Lower lobe of right lung (tissue), 2 donors: ENCODE data around the gene GNPTG. TPM values are rescaled to one million over a fixed set of nuclear protein-coding genes. Genes with fewer than 3 reads are reported as not detected.

ENCODE experiments used
- ATAC-seq, 2 donors: fragments of 200-7000 bp; cut with Tn5 transposase; one replicate each; pipeline ENCODE4 v1.9.1; 2020 to 2022; ENCODE audit warnings: mild to moderate bottlenecking in 2 of 2, moderate library complexity in 2 of 2
- DNase-seq: peaks from one replicate; pipeline ENCODE4 v3.0.0-alpha.2; 2020
- H3K27ac ChIP-seq: fragments of 200-600 bp; one replicate; pipeline ENCODE4 v1.8.0; 2022
- H3K27me3 ChIP-seq: fragments of 200-600 bp; one replicate; pipeline ENCODE4 v1.8.0; 2022; ENCODE audit warnings: low read depth
- H3K36me3 ChIP-seq: fragments of 200-600 bp; one replicate; pipeline ENCODE4 v1.8.0; 2022; ENCODE audit warnings: mild to moderate bottlenecking
- H3K4me1 ChIP-seq: fragments of 200-600 bp; one replicate; pipeline ENCODE4 v1.8.0; 2022
- H3K4me3 ChIP-seq: fragments of 200-600 bp; one replicate; pipeline ENCODE4 v1.8.0; 2022; ENCODE audit warnings: mild to moderate bottlenecking
- H3K9me3 ChIP-seq: fragments of 200-600 bp; one replicate; pipeline ENCODE4 v1.8.0; 2022
- intact Hi-C: fragments of 100-400 bp; cut with DNase I; formaldehyde crosslinking; loops from one replicate; pipeline ENCODE4 v1.11.0; 2022
- long read RNA-seq: library from polyadenylated mRNA; unstranded; transcript quantifications from one replicate; pipeline ENCODE4 v2.0.0, GENCODE V29; 2021
- total RNA-seq: library from RNA; stranded (reverse); fragmentation: NEBNext Ultra II Directional; extraction: Animal tissue kit (Norgen Biotek cat#: 25700); gene quantifications from one replicate; pipeline ENCODE4 v1.2.1, GENCODE V29; 2021
- TF ChIP-seq, protein P1 (sequence below): fragments of 200-600 bp; IDR thresholded peaks from one replicate; pipeline ENCODE4 v1.8.0; 2022; ENCODE audit warnings: antibody characterized with exemption, mild to moderate bottlenecking
- donor health status: DM: no; HTN: yes; CAD: no; lungs with severe emphysema.

GNPTG gene
- 89.5 TPM for total RNA-seq
- long read RNA-seq, transcript GNPTG-201 (11 exons, 1,983 nt) = major isoform, 150 of 195 reads
- long read RNA-seq, partial matches to known transcripts = 25 of 195 reads
- long read RNA-seq, other reads (novel, unspliced or antisense) = 16 of 195 reads

DNA sequence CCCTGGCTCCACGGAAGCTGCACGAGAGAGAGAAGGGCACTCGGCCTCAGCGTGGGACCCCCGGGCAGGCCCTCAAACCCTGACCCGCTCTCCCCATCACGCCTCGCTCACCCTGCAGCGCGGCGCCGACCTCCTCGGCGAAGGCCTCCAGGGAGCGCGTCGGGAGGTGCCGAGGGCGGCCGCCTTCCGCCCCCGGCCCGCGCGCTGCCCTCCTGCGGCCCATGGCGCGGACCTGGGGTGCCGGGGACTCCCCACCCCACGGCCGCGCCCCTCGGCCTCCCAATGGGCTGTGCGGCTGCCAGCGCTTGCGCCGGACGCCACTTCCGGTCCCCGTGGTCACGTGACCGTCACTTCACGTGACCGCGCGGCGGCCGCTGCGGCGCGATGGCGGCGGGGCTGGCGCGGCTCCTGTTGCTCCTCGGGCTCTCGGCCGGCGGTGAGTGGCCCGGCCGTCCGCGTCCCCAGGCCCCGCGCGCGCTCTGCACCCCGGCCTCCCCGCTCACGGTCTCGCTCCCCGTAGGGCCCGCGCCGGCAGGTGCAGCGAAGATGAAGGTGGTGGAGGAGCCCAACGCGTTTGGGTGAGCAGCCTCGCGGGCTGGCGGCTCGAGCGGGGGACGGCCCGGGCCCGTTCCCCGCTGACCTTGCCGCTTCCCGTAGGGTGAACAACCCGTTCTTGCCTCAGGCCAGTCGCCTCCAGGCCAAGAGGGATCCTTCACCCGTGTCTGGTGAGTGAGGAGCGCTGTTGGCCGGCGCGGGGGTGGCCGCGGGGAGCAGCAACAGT lies at the start of gene GNPTG, which contains the start of gene TSR3:
Gene GNPTG, plus strand, starts transcription at position 350 of the 781 bp plus-strand sequence. Its CDS starts 35 bp downstream, at position 385.
Gene TSR3, minus strand, starts transcription at position 297 of the 781 bp plus-strand sequence. Its CDS starts 74 bp downstream, at position 223.
- ATAC-seq (peak; percentile 83 to 93), DNase-seq (peak; percentile 91)
- no peaks in the 10 kb centered on the region for H3K9me3 ChIP-seq
- H3K27ac ChIP-seq = peak within 1 kb of the TSS; percentile 83
- H3K27me3 ChIP-seq = no peaks in the 10 kb centered on the region
- intact Hi-C loops = no loop called here
- H3K36me3 ChIP-seq = peaks cover 30% of the 10 kb centered on the region
- H3K4me3 ChIP-seq = peak within 1 kb of the TSS; percentile 99
- peaks cover 35% of the 10 kb centered on the region for H3K4me1 ChIP-seq
- TF ChIP-seq, protein P1, sequence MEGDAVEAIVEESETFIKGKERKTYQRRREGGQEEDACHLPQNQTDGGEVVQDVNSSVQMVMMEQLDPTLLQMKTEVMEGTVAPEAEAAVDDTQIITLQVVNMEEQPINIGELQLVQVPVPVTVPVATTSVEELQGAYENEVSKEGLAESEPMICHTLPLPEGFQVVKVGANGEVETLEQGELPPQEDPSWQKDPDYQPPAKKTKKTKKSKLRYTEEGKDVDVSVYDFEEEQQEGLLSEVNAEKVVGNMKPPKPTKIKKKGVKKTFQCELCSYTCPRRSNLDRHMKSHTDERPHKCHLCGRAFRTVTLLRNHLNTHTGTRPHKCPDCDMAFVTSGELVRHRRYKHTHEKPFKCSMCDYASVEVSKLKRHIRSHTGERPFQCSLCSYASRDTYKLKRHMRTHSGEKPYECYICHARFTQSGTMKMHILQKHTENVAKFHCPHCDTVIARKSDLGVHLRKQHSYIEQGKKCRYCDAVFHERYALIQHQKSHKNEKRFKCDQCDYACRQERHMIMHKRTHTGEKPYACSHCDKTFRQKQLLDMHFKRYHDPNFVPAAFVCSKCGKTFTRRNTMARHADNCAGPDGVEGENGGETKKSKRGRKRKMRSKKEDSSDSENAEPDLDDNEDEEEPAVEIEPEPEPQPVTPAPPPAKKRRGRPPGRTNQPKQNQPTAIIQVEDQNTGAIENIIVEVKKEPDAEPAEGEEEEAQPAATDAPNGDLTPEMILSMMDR = no peak

DNA sequence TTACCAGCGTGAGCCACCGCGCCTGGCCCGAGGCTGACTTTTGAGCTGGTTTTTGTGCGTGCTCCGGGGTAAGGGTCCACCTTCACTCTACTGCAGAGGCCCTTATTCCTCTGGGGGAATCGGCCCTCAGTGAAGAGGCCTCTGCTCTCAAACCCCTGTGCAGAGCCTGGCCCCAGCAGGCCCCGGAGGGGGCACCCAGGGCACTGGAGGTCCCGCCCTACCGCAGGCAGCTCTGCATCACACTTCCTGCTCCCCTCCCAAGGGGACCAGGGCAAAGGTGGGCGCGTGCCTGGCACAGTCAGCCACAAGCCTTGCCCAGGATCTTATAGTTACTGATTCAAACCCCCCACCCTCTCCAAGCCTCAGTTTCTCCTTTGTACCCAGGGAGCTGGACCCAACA lies 45.9 kb upstream of the GNPTG start:
- Histone ChIP-seq H3K27ac (no peak overlapping the region), H3K27me3 (peaks cover 7% of the 10 kb centered on the region), H3K4me1 (peaks cover 10% of the 10 kb centered on the region), H3K9me3 (no peaks in the 10 kb centered on the region), H3K36me3 (no peaks in the 10 kb centered on the region), H3K4me3 (no peak overlapping the region)
- ATAC-seq (no peak), DNase-seq (no peak)
- TF ChIP-seq, protein P1 = no peak
- intact Hi-C loops = no loop called here

GRCh38 chr16:1306334-1306733 lies 45.4 kb upstream of the GNPTG start:
- intact Hi-C loops = no loop called here
- Histone ChIP-seq H3K36me3 (no peaks in the 10 kb centered on the region), H3K27ac (no peak overlapping the region), H3K4me3 (no peak overlapping the region), H3K4me1 (peaks cover 10% of the 10 kb centered on the region), H3K9me3 (no peaks in the 10 kb centered on the region), H3K27me3 (peaks cover 2% of the 10 kb centered on the region)
- ATAC-seq (no peak), DNase-seq (no peak)
- TF ChIP-seq, protein P1 = no peak

DNA sequence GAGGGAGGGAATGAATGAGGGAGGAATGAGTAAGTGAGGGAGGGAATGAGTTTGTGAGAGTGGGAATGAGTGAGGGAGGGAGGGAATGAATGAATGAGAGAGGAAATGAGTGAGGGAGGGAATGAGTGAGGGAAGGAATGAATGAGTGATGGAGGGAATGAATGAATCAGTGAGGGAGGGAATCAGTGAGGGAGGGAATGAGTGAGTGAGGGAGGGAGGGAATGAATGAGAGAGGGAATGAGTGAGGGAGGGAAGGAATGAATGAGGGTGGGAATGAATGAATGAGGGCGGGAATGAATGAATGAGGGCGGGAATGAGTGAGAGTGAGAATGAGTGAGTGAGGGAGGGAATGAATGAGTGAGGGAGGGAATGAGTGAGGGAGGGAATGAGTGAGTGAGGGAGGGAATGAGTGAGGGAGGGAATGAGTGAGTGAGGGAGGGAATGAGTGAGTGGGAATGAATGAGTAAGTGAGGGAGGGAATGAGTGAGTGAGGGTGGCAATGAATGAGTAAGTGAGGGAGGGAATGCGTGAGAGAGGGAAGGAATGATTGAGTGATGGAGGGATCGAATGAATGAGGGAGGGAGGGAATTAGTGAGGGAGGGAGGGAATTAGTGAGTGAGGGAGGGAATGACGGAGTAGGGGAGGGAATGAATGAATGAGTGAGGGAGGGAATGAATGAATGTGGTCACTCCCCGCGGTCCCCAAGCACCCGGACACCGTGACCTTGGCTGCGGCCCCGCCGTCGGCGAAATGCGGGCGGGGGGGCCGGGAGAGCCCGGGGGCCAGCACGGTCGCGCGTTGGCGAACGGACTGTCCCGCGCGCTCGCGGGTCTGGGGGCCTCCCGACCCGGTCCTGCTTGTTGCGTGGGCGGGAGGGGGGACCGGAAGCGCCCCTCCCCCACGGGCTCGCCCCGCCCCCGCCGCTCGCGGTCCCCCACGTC lies 43.4 kb upstream of the GNPTG start:
- DNase-seq (no peak), ATAC-seq (peak; percentile 47 to 60)
- intact Hi-C loops = no loop called here
- H3K4me1 ChIP-seq = peaks cover 28% of the 10 kb centered on the region
- TF ChIP-seq, protein P1 = no peak
- peaks cover 9% of the 10 kb centered on the region for H3K36me3 ChIP-seq
- no peaks in the 10 kb centered on the region for H3K9me3 ChIP-seq
- H3K4me3 ChIP-seq = peak overlapping the region; percentile 79
- H3K27me3 ChIP-seq = no peaks in the 10 kb centered on the region
- peak overlapping the region; percentile 100 for H3K27ac ChIP-seq
